Trophoblast cell (in vitro differentiated cells and primary cell): ENCODE results near the gene ARFGEF3.

Source experiments
- DNase-seq, 2 donors: peaks; one replicate each; pipeline ENCODE4 v3.0.0-alpha.2; 2016
- H2AFZ ChIP-seq: 2 replicates; pipeline ENCODE4 v1.6.1; 2013; ENCODE audit warnings: low read length, moderate library complexity, mild to moderate bottlenecking; ENCODE audit not compliant: insufficient read depth, poor library complexity
- H2AK5ac ChIP-seq: 2 replicates; pipeline ENCODE4 v1.6.1; 2013; ENCODE audit warnings: mild to moderate bottlenecking, low read length
- H2BK120ac ChIP-seq: 2 replicates; pipeline ENCODE4 v1.6.1; 2013; ENCODE audit warnings: low read length, mild to moderate bottlenecking, moderate library complexity; ENCODE audit not compliant: insufficient read depth, poor library complexity
- H2BK12ac ChIP-seq: 2 replicates; pipeline ENCODE4 v1.6.1; 2013; ENCODE audit warnings: mild to moderate bottlenecking, low read length, moderate library complexity
- H2BK5ac ChIP-seq: 2 replicates; pipeline ENCODE4 v1.6.1; 2013; ENCODE audit warnings: low read length, low read depth, moderate library complexity, mild to moderate bottlenecking; ENCODE audit not compliant: poor library complexity
- H3K14ac ChIP-seq: 2 replicates; pipeline ENCODE4 v1.6.1; 2013; ENCODE audit warnings: mild to moderate bottlenecking, low read length
- H3K18ac ChIP-seq: 2 replicates; pipeline ENCODE4 v1.6.1; 2013; ENCODE audit warnings: mild to moderate bottlenecking, low read length
- H3K23ac ChIP-seq: 2 replicates; pipeline ENCODE4 v1.6.1; 2013; ENCODE audit warnings: low read length
- H3K27ac ChIP-seq: 2 replicates; pipeline ENCODE4 v1.5.1; 2013; ENCODE audit warnings: low read depth, mild to moderate bottlenecking, inconsistent platforms, low read length, moderate library complexity
- H3K27me3 ChIP-seq: 2 replicates; pipeline ENCODE4 v1.6.1; 2013; ENCODE audit warnings: inconsistent platforms, mild to moderate bottlenecking, low read length, moderate library complexity; ENCODE audit not compliant: insufficient read depth
- H3K36me3 ChIP-seq, 2 experiments: 1 replicate in 1 of 2; 2 replicates in 1 of 2; pipeline ENCODE4 v1.6.1; 2013; ENCODE audit warnings: low read length in 2 of 2, mild to moderate bottlenecking in 2 of 2, moderate library complexity in 1 of 2; ENCODE audit not compliant: insufficient read depth in 2 of 2, control insufficient read depth in 1 of 2
- H3K4ac ChIP-seq: 2 replicates; pipeline ENCODE4 v1.6.1; 2013; ENCODE audit warnings: low read depth, mild to moderate bottlenecking, low read length, moderate library complexity
- H3K4me1 ChIP-seq, 2 experiments: 1 replicate in 1 of 2; 2 replicates in 1 of 2; pipeline ENCODE4 v1.6.1; 2013; ENCODE audit warnings: low read length in 2 of 2, mild to moderate bottlenecking in 2 of 2, moderate library complexity in 1 of 2; ENCODE audit not compliant: insufficient read depth in 2 of 2, control insufficient read depth in 1 of 2
- H3K4me2 ChIP-seq: 2 replicates; pipeline ENCODE4 v1.6.1; 2013; ENCODE audit warnings: inconsistent platforms, mild to moderate bottlenecking, low read length, moderate library complexity
- H3K4me3 ChIP-seq: 2 replicates; pipeline ENCODE4 v1.5.1; 2013; ENCODE audit warnings: mild to moderate bottlenecking, low read depth, low read length, inconsistent platforms
- H3K79me1 ChIP-seq: one replicate; pipeline ENCODE4 v1.6.1; 2013; ENCODE audit warnings: low read length
- H3K79me2 ChIP-seq: 2 replicates; pipeline ENCODE4 v1.6.1; 2013; ENCODE audit warnings: low read length, mild to moderate bottlenecking; ENCODE audit not compliant: control insufficient read depth, insufficient read depth, poor library complexity
- H3K9ac ChIP-seq: 2 replicates; pipeline ENCODE4 v1.6.1; 2013; ENCODE audit warnings: mild to moderate bottlenecking, low read length
- H3K9me3 ChIP-seq: 2 replicates; pipeline ENCODE4 v1.6.1; 2013; ENCODE audit warnings: low read depth, mild to moderate bottlenecking, control low read depth, inconsistent platforms, low read length; ENCODE audit not compliant: insufficient read depth
- H4K12ac ChIP-seq: 2 replicates; pipeline ENCODE4 v1.6.1; 2013; ENCODE audit warnings: low read depth, mild to moderate bottlenecking, low read length, moderate library complexity
- H4K8ac ChIP-seq: 2 replicates; pipeline ENCODE4 v1.6.1; 2013; ENCODE audit warnings: low read depth, mild to moderate bottlenecking, low read length, moderate library complexity
- H4K91ac ChIP-seq: one replicate; pipeline ENCODE4 v1.6.1; 2013; ENCODE audit warnings: low read depth, mild to moderate bottlenecking, low read length, moderate library complexity
- WGBS: extraction: QIAGEN DNeasy Blood & Tissue Kit; methylation state at CpG from one replicate; pipeline ENCODE4 v1.1.7; 2013; ENCODE audit warnings: missing lambda C conversion rate; ENCODE audit not compliant: insufficient read length, insufficient coverage; ENCODE audit errors: extremely low coverage; 5-methylcytosine and 5-hydroxymethylcytosine counted together

Gene ARFGEF3

DNA sequence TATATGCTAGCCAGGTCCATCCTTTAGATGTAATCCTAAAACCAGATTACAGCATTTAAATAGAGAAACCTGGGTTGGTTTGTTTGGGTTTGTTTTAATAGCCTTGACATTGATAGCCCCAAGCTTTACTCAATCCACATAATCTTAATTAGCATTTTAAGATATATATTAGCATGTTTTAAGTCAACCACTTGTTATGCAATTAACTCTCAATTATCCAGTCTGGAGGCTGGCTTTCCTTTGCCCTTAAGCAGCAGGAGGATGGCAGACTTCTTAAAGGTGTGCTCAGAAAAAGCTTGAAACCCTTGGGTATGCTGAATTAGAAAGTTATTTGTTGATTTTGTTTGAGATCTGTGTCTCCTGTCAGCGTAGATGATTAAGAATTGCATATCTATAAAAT lies 169.7 kb downstream of the ARFGEF3 start:
- Histone ChIP-seq H3K4me3 (no peak overlapping the region), H3K79me2 (no peaks in the 10 kb centered on the region), H4K12ac (no peak overlapping the region), H2BK5ac (no peak overlapping the region), H3K36me3 (no peaks in the 10 kb centered on the region), H2AFZ (no peak overlapping the region), H3K9ac (no peak overlapping the region), H3K9me3 (peaks cover 4% of the 10 kb centered on the region), H3K18ac (no peak overlapping the region), H3K27ac (no peak overlapping the region), H3K27me3 (no peaks in the 10 kb centered on the region), H2AK5ac (no peak overlapping the region), H3K4ac (no peak overlapping the region), H3K79me1 (no peaks in the 10 kb centered on the region), H3K14ac (no peak overlapping the region), H3K4me2 (no peak overlapping the region), H3K23ac (no peak overlapping the region), H2BK120ac (no peak overlapping the region), H2BK12ac (no peak overlapping the region), H4K91ac (no peak overlapping the region), H3K4me1 (peaks cover 0 to 2% of the 10 kb centered on the region in 2 experiments), H4K8ac (no peak overlapping the region)
- no peak for DNase-seq
- WGBS, result no CpG with 5 or more reads among the region's 1 CpG

DNA sequence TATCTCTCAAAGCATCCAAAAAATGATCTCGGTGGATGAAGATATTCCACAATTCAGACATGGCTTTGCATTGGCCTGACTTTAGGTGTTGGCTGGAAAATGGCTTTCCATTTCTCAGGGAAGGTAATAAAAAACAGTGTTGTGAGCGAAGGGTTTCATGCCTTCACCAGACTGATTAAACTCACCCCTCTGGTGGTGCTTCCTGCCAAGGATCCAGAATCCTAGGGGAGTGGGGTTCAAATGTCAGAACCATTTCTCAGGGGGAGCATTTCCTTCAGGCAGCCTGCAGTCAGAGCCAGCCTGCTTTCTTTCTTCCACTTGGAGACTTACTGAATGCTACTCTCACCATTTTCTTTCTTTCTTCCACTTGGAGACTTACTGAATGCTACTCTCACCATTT lies 170.2 kb downstream of the ARFGEF3 start:
- no peak overlapping the region for H3K4me2 ChIP-seq
- H2AFZ ChIP-seq, result no peak overlapping the region
- H2BK120ac ChIP-seq, result no peak overlapping the region

DNA sequence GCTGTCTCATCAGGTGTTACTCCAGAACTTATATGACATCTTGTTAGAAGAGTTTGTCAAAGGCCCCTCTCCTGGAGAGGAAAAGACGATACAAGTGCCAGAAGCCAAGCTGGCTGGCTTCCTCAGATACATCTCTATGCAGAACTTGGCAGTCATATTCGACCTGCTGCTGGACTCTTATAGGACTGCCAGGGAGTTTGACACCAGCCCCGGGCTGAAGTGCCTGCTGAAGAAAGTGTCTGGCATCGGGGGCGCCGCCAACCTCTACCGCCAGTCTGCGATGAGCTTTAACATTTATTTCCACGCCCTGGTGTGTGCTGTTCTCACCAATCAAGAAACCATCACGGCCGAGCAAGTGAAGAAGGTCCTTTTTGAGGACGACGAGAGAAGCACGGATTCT lies 172.3 kb downstream of the ARFGEF3 start:
- H2AK5ac ChIP-seq, result no peak overlapping the region
- no peak overlapping the region for H3K4ac ChIP-seq
- no peak overlapping the region for H3K23ac ChIP-seq
- H3K4me3 ChIP-seq, result no peak overlapping the region
- no peaks in the 10 kb centered on the region for H3K79me1 ChIP-seq
- no peak overlapping the region for H2BK5ac ChIP-seq
- no peak overlapping the region for H3K18ac ChIP-seq
- no peaks in the 10 kb centered on the region for H3K27me3 ChIP-seq
- H3K9me3 ChIP-seq, result peaks cover 4% of the 10 kb centered on the region
- H3K79me2 ChIP-seq, result no peaks in the 10 kb centered on the region
- no peak for DNase-seq
- WGBS, result no CpG with 5 or more reads among the region's 14 CpGs
- H3K9ac ChIP-seq, result no peak overlapping the region
- no peak overlapping the region for H2BK120ac ChIP-seq
- H2AFZ ChIP-seq, result no peak overlapping the region
- H3K4me1 ChIP-seq, result peaks cover 0 to 2% of the 10 kb centered on the region in 2 experiments
- no peak overlapping the region for H2BK12ac ChIP-seq
- H4K91ac ChIP-seq, result no peak overlapping the region
- no peak overlapping the region for H3K14ac ChIP-seq
- H4K12ac ChIP-seq, result no peak overlapping the region
- H4K8ac ChIP-seq, result no peak overlapping the region
- H3K4me2 ChIP-seq, result no peak overlapping the region
- no peaks in the 10 kb centered on the region for H3K36me3 ChIP-seq
- H3K27ac ChIP-seq, result no peak overlapping the region

More for the DNA sequence above, 170.2 kb downstream of the ARFGEF3 start:
- no peak overlapping the region for H2BK12ac ChIP-seq
- peaks cover 4% of the 10 kb centered on the region for H3K9me3 ChIP-seq
- DNase-seq, result peak in 1 of 2 donors; percentile 74
- H2AK5ac ChIP-seq, result no peak overlapping the region
- no peak overlapping the region for H3K9ac ChIP-seq
- no peaks in the 10 kb centered on the region for H3K79me1 ChIP-seq
- no peaks in the 10 kb centered on the region for H3K27me3 ChIP-seq
- no peak overlapping the region for H3K27ac ChIP-seq
- no peak overlapping the region for H3K4ac ChIP-seq
- no peak overlapping the region for H3K23ac ChIP-seq
- no CpG with 5 or more reads among the region's 2 CpGs for WGBS
- no peak overlapping the region for H3K4me3 ChIP-seq
- no peak overlapping the region for H4K12ac ChIP-seq
- H3K14ac ChIP-seq, result no peak overlapping the region
- H3K4me1 ChIP-seq, result peaks cover 0 to 2% of the 10 kb centered on the region in 2 experiments
- no peak overlapping the region for H2BK5ac ChIP-seq
- H4K91ac ChIP-seq, result no peak overlapping the region
- no peaks in the 10 kb centered on the region for H3K79me2 ChIP-seq
- no peaks in the 10 kb centered on the region for H3K36me3 ChIP-seq
- no peak overlapping the region for H4K8ac ChIP-seq
- no peak overlapping the region for H3K18ac ChIP-seq

DNA sequence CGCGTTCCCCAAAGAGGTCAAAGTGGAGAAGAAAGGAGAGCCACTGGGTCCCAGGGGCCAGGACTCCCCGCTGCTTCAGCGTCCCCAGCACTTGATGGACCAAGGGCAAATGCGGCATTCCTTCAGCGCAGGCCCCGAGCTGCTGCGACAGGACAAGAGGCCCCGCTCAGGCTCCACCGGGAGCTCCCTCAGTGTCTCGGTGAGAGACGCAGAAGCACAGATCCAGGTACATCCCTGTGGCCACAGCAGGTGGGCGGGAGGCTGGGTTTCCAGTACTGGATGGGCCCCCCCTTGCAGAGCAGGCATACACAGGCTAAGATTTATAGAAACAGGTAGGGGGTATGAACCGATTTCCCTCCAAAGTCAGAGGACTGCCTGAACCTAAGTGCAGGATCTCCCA lies 173.2 kb downstream of the ARFGEF3 start:
- H3K4me3 ChIP-seq, result no peak overlapping the region
- no peaks in the 10 kb centered on the region for H3K79me1 ChIP-seq
- no peak overlapping the region for H3K4ac ChIP-seq
- no peaks in the 10 kb centered on the region for H3K36me3 ChIP-seq
- H4K8ac ChIP-seq, result no peak overlapping the region
- H3K4me2 ChIP-seq, result no peak overlapping the region
- H3K27me3 ChIP-seq, result no peaks in the 10 kb centered on the region
- WGBS, result no CpG with 5 or more reads among the region's 14 CpGs
- H3K9me3 ChIP-seq, result peaks cover 4% of the 10 kb centered on the region
- H3K14ac ChIP-seq, result no peak overlapping the region
- H4K91ac ChIP-seq, result no peak overlapping the region
- no peak overlapping the region for H2BK120ac ChIP-seq
- no peak overlapping the region for H3K23ac ChIP-seq
- no peak overlapping the region for H2BK5ac ChIP-seq
- H4K12ac ChIP-seq, result no peak overlapping the region
- H3K4me1 ChIP-seq, result no peaks in the 10 kb centered on the region
- no peak overlapping the region for H3K18ac ChIP-seq
- H2BK12ac ChIP-seq, result no peak overlapping the region
- no peak overlapping the region for H2AFZ ChIP-seq
- no peak for DNase-seq
- no peak overlapping the region for H2AK5ac ChIP-seq
- no peaks in the 10 kb centered on the region for H3K79me2 ChIP-seq
- no peak overlapping the region for H3K27ac ChIP-seq
- H3K9ac ChIP-seq, result no peak overlapping the region
